ENCODE results near the gene DNAH9. TPM values are rescaled to one million over a fixed set of nuclear protein-coding genes. Genes with fewer than 3 reads are reported as not detected.

DNAH9 gene
- total RNA-seq, 4 donors from 2014 or later = 0.98 to 1.9 (median 1.5) TPM

GRCh38 chr17:11730747-11731146 is 132.5 kb downstream of the DNAH9 start:
- H3K4me1 ChIP-seq = no peaks in the 10 kb centered on the region
- no peaks in the 10 kb centered on the region for H3K27me3 ChIP-seq
- H3K9me3 ChIP-seq = no peaks in the 10 kb centered on the region
- TF ChIP-seq POLR2A (IDR thresholded peaks at IDR 0.05) (no peak), EP300 (IDR thresholded peaks at IDR 0.05) (no peak), CTCF (IDR thresholded peaks at IDR 0.05) (no peak)
- 91 to 92% methylated on average over 3 of the region's 3 CpGs for WGBS, 2 donors
- no peak overlapping the region for H3K27ac ChIP-seq
- no peak overlapping the region for H3K4me3 ChIP-seq
- no peak for DNase-seq (ENCODE audit: low spot score in 2 of 2)
- H3K36me3 ChIP-seq = no peaks in the 10 kb centered on the region

GRCh38 chr17:11736613-11737312 is 138.5 kb downstream of the DNAH9 start:
- Histone ChIP-seq H3K9me3 (no peaks in the 10 kb centered on the region), H3K4me3 (no peak overlapping the region), H3K4me1 (no peaks in the 10 kb centered on the region), H3K36me3 (no peaks in the 10 kb centered on the region), H3K27me3 (no peaks in the 10 kb centered on the region), H3K27ac (no peak overlapping the region)
- no peak for DNase-seq (ENCODE audit: low spot score in 2 of 2)
- no peak for TF ChIP-seq POLR2A (IDR thresholded peaks at IDR 0.05)
- no peak for TF ChIP-seq EP300 (IDR thresholded peaks at IDR 0.05)
- no peak for TF ChIP-seq CTCF (IDR thresholded peaks at IDR 0.05)
- 67 to 74% methylated on average over 15 of the region's 15 CpGs for WGBS, 2 donors

GRCh38 chr17:11737313-11737679 is 139.0 kb downstream of the DNAH9 start:
- TF ChIP-seq EP300 (IDR thresholded peaks at IDR 0.05) (no peak), POLR2A (IDR thresholded peaks at IDR 0.05) (no peak), CTCF (IDR thresholded peaks at IDR 0.05) (no peak)
- Histone ChIP-seq H3K36me3 (no peaks in the 10 kb centered on the region), H3K27me3 (no peaks in the 10 kb centered on the region), H3K4me1 (no peaks in the 10 kb centered on the region), H3K9me3 (no peaks in the 10 kb centered on the region), H3K4me3 (no peak overlapping the region), H3K27ac (no peak overlapping the region)
- no peak for DNase-seq (ENCODE audit: low spot score in 2 of 2)
- 78% methylated on average over 5 of the region's 5 CpGs for WGBS, 2 donors

- H3K27me3 ChIP-seq = no peaks in the 10 kb centered on the region
- H3K9me3 ChIP-seq = no peaks in the 10 kb centered on the region
- DNase-seq (ENCODE audit: low spot score in 2 of 2) = no peak
- 85 to 87% methylated on average over 6 of the region's 6 CpGs for WGBS, 2 donors
- H3K4me1 ChIP-seq = no peaks in the 10 kb centered on the region
- TF ChIP-seq EP300 (IDR thresholded peaks at IDR 0.05) (no peak), CTCF (IDR thresholded peaks at IDR 0.05) (no peak)
- H3K27ac ChIP-seq = no peak overlapping the region
- H3K36me3 ChIP-seq = no peaks in the 10 kb centered on the region
- H3K4me3 ChIP-seq = no peak overlapping the region
Observed at GRCh38 chr17:11738151-11738550, 139.9 kb downstream of the DNAH9 start.

- Histone ChIP-seq H3K36me3 (no peaks in the 10 kb centered on the region), H3K4me3 (no peak overlapping the region), H3K27me3 (no peaks in the 10 kb centered on the region), H3K27ac (no peak overlapping the region), H3K9me3 (no peaks in the 10 kb centered on the region), H3K4me1 (no peaks in the 10 kb centered on the region)
- WGBS, 2 donors = 51% methylated on average over 5 of the region's 5 CpGs
- DNase-seq (ENCODE audit: low spot score in 2 of 2) = no peak
- no peak for TF ChIP-seq CTCF (IDR thresholded peaks at IDR 0.05)
Observed at GRCh38 chr17:11739351-11739750, 141.1 kb downstream of the DNAH9 start.
